IMR-90 (cell line): ENCODE data around the gene CUL9.

Experiments
- BHLHE40 ChIP-seq: fragments of 150-350 bp; IDR thresholded peaks from 2 replicates; pipeline ENCODE4 v1.6.1; 2016; ENCODE audit warnings: mild to moderate bottlenecking, low read depth, low read length
- CEBPB ChIP-seq: IDR thresholded peaks from 2 replicates; pipeline ENCODE4 v1.6.1; 2012; ENCODE audit warnings: low read depth, low read length, improper control_type of control experiment
- CHD1 ChIP-seq: IDR thresholded peaks from 2 replicates; pipeline ENCODE4 v1.6.1; 2012; ENCODE audit warnings: low read depth, low read length, improper control_type of control experiment
- CTCF ChIP-seq: conservative IDR thresholded peaks from 2 replicates; pipeline ENCODE4 v1.5.1; 2012; ENCODE audit warnings: mild to moderate bottlenecking, low read depth, low read length, improper control_type of control experiment
- ELK1 ChIP-seq: fragments of 150-350 bp; IDR thresholded peaks from 2 replicates; pipeline ENCODE4 v1.6.1; 2016; ENCODE audit warnings: low read depth, mild to moderate bottlenecking, low read length, moderate library complexity, borderline replicate concordance
- FOS ChIP-seq: fragments of 150-350 bp; IDR thresholded peaks from 2 replicates; pipeline ENCODE4 v1.6.1; 2016; ENCODE audit warnings: low read depth, low read length
- MAZ ChIP-seq: IDR thresholded peaks from 2 replicates; pipeline ENCODE4 v1.6.1; 2012; ENCODE audit warnings: low read depth, mild to moderate bottlenecking, low read length, improper control_type of control experiment, moderate library complexity, borderline replicate concordance
- MXI1 ChIP-seq: IDR thresholded peaks from 2 replicates; pipeline ENCODE4 v1.6.1; 2012; ENCODE audit warnings: low read depth, mild to moderate bottlenecking, low read length, moderate library complexity, borderline replicate concordance
- POLR2A ChIP-seq: IDR thresholded peaks from 2 replicates; pipeline ENCODE4 v1.6.1; 2012; ENCODE audit warnings: mild to moderate bottlenecking, low read depth, low read length
- RAD21 ChIP-seq: IDR thresholded peaks from 2 replicates; pipeline ENCODE4 v1.6.1; 2012; ENCODE audit warnings: low read length, improper control_type of control experiment
- RCOR1 ChIP-seq: IDR thresholded peaks from 2 replicates; pipeline ENCODE4 v1.6.1; 2012; ENCODE audit warnings: mild to moderate bottlenecking, low read length, improper control_type of control experiment; ENCODE audit not compliant: insufficient replicate concordance
- RFX5 ChIP-seq: IDR thresholded peaks from 2 replicates; pipeline ENCODE4 v1.8.0; 2012; ENCODE audit warnings: low read depth, mild to moderate bottlenecking, low read length, moderate library complexity
- SMC3 ChIP-seq: fragments of 150-350 bp; IDR thresholded peaks from 2 replicates; pipeline ENCODE4 v1.6.1; 2016; ENCODE audit warnings: low read depth, mild to moderate bottlenecking, antibody characterized with exemption, low read length, moderate library complexity
- USF2 ChIP-seq: fragments of 150-350 bp; IDR thresholded peaks from 2 replicates; pipeline ENCODE4 v1.6.1; 2017; ENCODE audit warnings: mild to moderate bottlenecking, antibody characterized with exemption, low read length, low read depth

- TF ChIP-seq CHD1 (no peak), CTCF (no peak), MXI1 (no peak), FOS (no peak), POLR2A (no peak), RFX5 (no peak), SMC3 (no peak), USF2 (no peak), RCOR1 (no peak), RAD21 (no peak), CEBPB (no peak), ELK1 (no peak), MAZ (no peak), BHLHE40 (no peak)
Observed at GRCh38 chr6:43267619-43268354, 85.8 kb downstream of the CUL9 start.
